GM21515 (cell line): Measurements from ENCODE around the gene FAM3B.

Experiments
- ATAC-seq: cut with Tn5 transposase; IDR thresholded peaks from one replicate; pipeline ENCODE4 v1.9.1; 2021; ENCODE audit not compliant: unreplicated experiment

The FAM3B gene

GRCh38 chr21:41367945-41368734 lies 51.5 kb downstream of the FAM3B start:
- peak; percentile 60 for ATAC-seq

GRCh38 chr21:41368735-41369104 lies 52.1 kb downstream of the FAM3B start:
- ATAC-seq, result no peak

- no peak for ATAC-seq
Observed at GRCh38 chr21:41369105-41369919, 52.7 kb downstream of the FAM3B start.

DNA sequence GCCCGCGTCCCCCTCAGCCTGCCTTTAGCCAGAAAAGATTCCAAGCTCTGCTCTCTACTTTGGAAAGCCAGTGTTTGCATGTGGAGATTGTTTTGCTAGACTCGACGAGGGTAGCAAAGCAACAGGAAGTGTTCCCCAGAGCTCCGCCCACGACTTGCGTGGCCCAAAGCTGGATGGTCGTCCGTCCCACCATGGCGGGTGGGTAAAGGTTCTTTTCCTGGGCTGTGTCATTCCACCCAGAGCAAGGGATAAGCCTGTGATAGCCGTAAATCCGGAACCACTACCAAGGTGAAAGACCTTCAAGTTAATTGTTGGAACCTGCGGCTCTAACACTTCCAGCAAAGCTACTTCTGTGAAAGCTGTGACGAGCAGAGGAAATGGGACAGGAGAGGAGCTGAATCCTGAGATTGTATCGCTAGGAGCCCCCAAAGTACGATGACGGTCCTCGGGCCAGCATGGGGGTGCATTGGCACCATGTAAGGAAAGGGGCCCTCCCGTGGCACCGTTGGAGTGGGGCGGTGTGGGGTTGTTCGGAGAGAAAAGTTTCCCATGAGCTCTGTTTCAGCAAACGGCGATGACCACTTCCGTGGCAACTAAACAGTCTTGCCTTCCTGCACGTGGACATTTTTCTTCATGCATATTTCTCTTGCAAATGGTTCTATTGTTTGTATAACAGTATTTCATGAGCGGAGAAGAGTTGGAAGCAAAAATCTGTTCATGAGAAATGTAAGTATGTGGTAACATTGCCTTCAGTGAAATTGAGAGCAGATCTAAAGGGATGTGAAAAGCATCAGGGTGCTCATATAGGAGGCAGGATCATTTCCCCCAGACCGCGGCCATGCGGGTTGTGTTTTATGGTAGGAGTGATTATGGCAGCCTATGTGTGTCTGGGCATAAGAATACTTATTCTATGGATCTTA lies 53.6 kb downstream of the FAM3B start:
- no peak for ATAC-seq

DNA sequence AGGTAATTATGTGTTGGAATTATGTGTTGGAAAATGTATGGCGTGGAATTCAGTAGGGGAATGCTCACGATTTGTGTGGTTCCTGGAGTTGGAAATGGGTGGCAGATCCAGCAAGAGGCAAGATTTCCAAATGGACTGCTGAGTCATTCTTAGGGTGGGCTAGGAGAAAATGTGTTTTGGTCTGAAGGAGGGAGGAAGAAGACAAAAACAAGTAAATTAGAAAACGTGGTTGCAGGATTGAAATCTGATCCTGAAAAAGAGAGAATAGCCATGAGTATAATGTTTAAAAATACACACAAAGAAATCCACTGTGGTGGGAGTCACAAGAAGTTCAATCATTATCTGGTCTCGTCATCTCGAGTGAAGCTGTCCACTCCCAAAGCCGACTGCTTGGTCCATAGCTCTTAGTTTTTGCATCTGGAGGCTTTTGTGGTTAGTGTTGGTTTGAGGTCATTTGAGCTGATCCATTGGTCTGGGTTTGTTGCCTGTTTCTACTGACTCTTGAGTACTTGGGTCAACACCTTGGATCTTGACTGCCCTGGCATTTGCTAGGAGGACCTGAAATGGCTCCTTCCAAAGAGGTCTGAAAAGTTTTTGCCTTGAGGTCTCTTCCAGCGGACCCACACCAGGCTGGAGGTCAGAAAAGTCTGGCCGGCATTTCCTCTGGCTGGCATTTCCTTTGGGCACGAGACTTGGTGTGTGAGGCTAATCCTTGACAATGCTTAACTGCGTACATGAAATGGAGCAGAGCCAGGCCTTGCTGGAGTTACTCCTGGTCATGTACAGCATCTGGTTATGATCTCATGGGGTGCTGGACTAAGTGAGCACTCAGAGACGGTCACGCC lies 54.5 kb downstream of the FAM3B start:
- ATAC-seq, result no peak

GRCh38 chr21:41371685-41372030 lies 55.1 kb downstream of the FAM3B start:
- ATAC-seq, result no peak

- no peak for ATAC-seq
Observed at GRCh38 chr21:41373253-41373652, 56.7 kb downstream of the FAM3B start.

GRCh38 chr21:41373763-41374162 lies 57.2 kb downstream of the FAM3B start:
- ATAC-seq, result no peak

GRCh38 chr21:41374177-41374712 lies 57.6 kb downstream of the FAM3B start:
- no peak for ATAC-seq

DNA sequence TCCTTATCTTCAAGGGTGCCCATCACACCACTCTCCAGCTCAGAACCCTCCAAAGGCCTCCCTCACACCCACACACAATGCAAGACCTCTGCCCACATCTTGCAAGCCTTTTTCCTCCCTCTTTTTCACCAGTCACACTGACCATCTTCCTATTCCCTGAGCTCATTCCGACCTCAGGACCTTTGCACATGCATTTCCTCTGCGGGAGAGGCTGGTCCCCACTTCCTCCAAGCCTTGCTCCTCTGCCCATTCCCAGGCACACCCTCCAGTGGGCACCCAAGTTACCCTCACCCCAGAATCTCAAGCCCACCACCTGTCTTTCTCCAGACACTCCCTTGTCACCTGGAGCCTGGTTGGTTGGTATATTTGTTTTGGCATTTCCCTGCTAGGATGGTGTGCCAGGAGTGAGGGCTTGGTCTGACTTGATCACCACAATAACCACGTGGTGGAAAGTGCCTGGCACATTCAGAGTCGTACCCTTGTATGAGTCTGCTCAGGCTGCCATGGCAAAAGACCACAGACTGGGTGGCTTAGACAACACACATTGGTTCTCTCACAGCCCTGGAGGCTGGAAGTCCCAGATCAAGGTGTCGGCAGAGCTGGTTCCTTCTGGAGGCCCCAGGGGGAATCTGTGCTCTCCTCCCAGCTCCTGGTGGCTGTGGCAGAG lies 58.4 kb downstream of the FAM3B start:
- no peak for ATAC-seq

DNA sequence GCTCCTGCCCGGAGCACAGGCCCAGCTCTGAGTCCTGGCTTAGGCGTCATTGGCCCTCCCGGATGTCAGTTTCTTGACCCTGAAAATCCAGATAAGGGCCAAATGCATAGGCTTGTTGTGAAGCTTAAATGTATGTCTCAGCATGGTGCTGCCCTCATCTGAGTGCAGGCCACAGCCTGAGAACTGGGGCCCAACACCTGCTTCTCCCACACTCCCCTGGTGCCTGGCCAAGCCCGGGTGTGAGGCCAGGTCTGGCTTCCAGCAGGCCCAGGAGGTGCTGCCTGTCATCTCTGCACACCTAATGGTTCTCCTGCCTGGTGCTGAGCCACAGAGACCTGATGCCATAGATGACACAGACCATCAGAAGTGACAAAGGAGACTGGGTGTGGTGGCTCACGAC lies 59.3 kb downstream of the FAM3B start:
- no peak for ATAC-seq

DNA sequence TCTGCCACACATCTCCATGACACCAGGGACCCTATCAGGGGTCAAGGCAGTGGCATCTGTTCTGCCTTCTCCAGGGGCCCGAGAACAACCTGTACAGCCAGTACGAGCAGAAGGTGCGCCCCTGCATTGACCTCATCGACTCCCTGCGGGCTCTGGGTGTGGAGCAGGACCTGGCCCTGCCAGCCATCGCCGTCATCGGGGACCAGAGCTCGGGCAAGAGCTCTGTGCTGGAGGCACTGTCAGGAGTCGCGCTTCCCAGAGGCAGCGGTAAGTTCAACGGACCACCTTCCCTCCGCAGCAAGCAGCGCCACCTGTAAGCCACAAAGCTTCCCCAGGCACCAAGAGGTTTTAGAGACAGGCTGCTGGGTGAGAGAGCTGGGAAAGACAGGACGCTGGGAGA lies 61.1 kb downstream of the FAM3B start:
- no peak for ATAC-seq

- ATAC-seq, result no peak
Observed at GRCh38 chr21:41378849-41379248, 62.2 kb downstream of the FAM3B start.

DNA sequence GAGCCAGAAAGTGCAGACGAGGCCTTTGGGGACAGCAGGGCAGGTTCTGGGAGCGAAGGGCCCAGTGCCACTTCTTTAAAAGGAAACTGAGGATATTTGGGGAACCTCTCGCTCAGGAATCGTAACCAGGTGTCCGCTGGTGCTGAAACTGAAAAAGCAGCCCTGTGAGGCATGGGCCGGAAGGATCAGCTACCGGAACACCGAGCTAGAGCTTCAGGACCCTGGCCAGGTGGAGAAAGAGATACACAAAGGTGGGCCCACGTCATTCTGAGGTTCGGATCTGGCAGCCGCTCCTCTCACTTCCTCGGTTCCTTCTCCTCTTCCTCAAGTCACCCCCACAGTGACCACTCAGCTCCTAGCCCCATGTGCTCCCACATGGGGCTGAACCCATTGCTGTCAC lies 63.3 kb downstream of the FAM3B start:
- no peak for ATAC-seq

DNA sequence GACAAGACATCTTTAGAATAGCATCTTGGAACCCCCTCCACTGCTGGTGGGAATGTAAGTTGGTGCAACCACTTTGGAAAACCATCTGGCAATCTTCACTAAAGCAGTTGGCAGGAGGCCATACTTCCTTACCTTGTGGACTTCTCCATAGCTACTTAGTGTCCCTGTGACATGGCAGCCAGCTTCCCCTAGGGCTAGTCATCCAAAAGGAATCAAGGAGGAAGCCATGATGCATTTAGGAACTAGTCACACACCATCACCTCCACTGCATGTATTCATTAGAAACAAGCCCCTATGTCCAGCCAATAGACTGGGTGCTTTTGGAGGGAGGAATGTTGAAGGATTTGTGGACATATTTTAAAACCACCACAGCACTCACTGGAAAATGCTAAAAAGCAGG lies 65.1 kb downstream of the FAM3B start:
- ATAC-seq, result no peak

DNA sequence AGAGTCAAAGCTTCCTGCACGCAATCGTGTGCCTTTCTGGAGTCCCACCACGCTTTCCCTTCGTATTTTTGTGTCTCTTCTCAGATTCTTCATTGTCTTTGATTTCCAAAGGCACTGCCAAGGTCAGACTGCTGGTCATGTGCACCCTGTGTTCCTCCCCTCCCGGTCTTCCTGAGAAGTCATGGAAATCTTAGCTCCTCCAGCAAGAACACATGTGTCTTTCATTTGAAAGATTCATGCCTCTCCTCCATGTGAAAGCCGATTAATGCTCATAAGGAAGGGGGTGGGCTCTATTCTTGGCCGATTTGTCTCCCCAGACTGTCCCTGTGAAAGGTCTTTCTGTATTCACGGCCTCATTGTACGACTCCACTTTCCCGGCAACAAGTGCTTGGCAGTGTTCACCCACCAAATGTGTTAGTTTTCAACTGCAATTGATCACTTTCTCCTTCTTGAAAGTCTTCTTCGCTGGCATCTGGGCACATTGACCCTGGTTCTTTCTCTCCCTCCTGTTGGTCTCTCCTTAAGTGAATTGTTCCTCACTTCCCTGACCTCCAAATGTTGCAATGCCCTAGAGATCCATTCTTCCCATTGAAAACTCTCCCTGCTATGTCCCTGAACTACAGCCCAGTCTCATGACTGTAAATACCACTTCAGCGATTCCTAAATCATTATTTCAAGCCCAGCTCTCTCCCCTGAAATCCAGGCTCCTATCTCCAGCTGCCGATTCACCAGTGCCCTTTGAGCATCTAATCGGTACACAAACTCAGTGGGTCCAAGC lies 70.6 kb downstream of the FAM3B start:
- no peak for ATAC-seq

DNA sequence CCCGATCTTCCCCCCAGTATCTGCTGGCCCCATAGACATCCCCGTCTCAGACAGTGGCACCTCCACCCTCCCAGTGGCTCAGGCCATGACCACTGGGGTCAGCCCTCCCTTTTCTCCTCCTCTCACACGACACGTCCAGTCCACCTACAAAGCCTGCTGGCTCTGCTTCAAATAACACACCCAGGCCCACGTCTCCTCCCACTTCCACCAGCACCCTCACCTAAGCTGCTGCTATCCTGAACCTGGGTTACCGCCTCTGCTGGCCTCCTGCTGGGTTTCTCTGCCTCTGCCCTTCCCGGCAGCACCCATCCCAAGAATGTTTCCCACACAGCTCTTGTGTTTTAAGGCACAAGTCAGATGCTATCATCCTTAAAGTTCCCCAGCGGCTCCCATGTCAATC lies 71.2 kb downstream of the FAM3B start:
- no peak for ATAC-seq

GRCh38 chr21:41388259-41388658 lies 71.7 kb downstream of the FAM3B start:
- ATAC-seq, result no peak

DNA sequence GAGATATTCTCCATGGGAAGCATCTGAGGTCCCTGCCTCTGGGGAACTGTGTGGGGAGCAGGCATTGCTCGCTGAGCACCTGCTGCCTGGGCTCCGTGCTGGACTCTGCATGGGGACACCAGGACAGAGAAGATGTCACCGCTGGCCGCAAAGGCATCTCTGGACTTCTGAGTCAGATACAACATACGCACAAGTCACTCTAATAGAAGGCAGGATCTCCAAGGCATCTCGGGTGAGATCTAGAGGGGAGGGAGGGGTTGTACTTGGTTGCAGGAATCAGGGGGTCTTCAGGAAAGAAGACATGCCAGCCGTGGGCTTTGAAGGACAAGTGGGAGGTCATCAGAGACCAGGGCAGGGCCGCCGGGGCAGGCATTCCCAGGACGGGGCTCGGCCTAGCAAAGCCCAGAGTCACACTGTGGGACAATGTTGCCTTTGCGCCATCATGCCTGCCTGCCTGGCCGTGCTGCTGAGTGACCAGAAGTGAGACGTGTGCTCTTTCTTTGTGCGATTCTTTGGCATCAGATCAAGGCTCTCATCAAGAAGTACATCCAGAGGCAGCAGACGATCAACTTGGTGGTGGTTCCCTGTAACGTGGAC lies 73.5 kb downstream of the FAM3B start:
- ATAC-seq, result no peak
